ENCODE measurements around the gene RACK1.

The RACK1 gene

DNA sequence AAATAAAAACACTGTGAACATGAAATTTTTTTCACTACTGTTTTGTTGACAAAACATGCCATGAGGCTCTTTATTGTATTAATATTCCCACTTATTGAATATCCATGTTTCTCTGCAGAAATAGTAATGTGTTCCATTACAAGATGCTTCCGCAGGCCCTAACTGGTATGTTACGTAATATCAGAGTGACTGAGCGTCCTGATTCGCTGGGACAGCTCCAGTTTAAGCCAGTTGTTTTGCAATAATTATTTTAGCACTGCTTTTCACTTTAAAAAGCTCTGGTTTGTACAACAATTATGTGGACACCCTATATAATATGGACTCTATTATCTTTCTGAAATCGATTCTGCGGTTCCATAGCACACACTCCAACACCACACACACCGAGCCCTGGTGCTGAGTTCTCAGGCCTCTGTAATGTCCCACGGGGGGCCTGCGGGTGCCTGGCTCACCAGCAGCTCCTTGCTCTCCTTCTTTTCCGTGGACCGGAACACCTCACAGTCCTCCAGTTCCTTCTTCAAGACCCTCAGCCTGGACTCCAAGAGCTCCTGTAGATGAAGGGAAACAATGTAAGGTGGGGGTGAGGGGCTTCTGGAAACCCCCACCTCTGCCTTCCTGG lies 40.5 kb downstream of the RACK1 start:
- no peak overlapping the region for H3K4me3 ChIP-seq (replicated peaks; ENCODE audit: low read depth, low read length)
- TF ChIP-seq, protein P1, sequence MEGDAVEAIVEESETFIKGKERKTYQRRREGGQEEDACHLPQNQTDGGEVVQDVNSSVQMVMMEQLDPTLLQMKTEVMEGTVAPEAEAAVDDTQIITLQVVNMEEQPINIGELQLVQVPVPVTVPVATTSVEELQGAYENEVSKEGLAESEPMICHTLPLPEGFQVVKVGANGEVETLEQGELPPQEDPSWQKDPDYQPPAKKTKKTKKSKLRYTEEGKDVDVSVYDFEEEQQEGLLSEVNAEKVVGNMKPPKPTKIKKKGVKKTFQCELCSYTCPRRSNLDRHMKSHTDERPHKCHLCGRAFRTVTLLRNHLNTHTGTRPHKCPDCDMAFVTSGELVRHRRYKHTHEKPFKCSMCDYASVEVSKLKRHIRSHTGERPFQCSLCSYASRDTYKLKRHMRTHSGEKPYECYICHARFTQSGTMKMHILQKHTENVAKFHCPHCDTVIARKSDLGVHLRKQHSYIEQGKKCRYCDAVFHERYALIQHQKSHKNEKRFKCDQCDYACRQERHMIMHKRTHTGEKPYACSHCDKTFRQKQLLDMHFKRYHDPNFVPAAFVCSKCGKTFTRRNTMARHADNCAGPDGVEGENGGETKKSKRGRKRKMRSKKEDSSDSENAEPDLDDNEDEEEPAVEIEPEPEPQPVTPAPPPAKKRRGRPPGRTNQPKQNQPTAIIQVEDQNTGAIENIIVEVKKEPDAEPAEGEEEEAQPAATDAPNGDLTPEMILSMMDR (IDR thresholded peaks at IDR 0.05; ENCODE audit: low read depth, low read length, missing control alignments) = no peak

DNA sequence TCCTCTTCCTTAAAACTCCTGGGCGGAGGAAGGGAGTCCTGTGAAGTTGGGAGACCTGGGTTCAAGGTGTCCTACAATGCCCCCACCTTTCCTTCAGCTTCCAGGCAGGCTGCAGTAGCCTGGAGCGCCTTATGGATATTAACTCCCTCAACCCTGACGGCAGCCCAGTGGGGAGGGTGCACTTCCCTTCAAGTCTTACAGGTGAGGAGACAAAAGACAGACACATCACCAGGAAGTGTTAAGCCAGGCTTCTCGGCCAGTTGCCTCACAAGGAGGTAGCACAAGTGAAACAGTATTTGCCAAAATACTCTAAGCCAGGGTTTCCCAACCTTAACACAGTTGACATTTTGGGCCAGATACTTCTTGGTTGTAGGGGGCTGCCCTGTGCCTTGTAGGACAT lies 42.9 kb downstream of the RACK1 start:
- no peak overlapping the region for H3K4me3 ChIP-seq (replicated peaks; ENCODE audit: low read depth, low read length)
- TF ChIP-seq, protein P1 (IDR thresholded peaks at IDR 0.05; ENCODE audit: low read depth, low read length, missing control alignments) = no peak
- DNase-seq (ENCODE audit: extremely low read depth, low read depth) = no peak

More for the DNA sequence above, 40.5 kb downstream of the RACK1 start:
- no peak for DNase-seq (ENCODE audit: extremely low read depth, low read depth)

DNA sequence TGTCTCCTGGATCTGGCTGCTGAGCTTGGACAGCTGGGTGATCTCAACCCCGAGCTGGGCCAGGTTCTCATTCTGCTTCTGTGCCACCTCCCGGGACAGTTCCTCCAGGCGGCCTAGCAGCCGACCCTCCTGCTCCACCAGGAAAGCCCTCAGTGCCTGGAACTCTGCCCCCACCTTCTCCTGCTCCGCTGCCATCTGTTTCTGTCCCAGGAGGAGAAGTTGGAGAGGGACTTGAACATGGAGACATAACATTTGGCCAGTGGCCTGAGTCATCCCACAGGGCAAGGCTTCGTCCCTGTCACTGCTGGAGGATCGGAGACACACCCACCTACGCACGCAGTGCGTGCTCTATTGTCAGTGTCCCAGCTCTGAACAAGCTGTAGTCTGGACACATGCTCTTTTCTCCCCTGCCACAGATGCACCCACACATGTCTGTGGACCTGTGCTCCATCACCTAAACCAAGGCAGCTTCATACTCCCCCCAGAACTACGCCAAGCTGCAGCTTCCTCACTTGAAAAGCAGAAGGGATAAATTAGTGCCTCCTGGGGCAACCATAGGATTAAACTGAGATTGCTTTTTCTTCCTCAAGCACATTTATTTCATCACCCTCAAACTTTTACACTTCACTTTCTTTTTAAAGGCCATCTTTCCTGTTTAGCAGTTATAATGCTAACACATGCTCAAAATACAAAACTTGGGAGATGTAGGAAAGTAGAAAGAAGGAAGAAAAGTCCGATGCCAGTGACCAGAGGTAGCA lies 43.6 kb downstream of the RACK1 start:
- no peak for DNase-seq (ENCODE audit: extremely low read depth, low read depth)
- no peak overlapping the region for H3K4me3 ChIP-seq (replicated peaks; ENCODE audit: low read depth, low read length)
- TF ChIP-seq, protein P1 (IDR thresholded peaks at IDR 0.05; ENCODE audit: low read depth, low read length, missing control alignments) = no peak

DNA sequence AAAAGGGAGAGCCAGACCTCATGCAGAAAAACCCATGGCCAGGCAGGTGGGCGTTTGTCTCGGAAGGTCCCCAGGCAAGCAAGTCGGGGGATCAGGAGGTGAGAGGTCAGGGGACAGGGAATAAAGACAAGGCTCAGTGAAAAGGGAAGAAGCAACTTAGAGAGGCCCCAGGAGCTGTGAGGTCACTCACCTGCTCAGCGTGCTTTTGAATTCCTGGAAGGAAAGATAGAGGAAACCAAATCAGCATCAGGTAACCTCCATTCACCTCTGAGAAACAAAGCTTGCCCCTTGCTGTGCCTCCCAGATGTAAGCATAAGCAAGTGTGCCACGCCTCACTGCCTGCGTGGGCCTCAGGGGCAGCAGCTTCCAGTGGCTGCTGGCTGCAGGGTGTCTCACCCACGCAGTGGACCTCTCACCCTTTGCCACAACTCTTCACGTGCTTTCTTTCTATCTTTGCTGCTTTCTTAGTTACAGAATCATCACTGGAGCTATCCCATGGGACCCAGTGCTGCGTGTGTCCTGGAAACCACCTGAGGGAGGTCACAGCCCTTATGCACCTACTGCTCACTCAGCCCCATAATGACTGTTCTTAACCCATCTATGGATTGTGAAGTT lies 44.7 kb downstream of the RACK1 start:
- DNase-seq (ENCODE audit: extremely low read depth, low read depth) = no peak
- TF ChIP-seq, protein P1 (IDR thresholded peaks at IDR 0.05; ENCODE audit: low read depth, low read length, missing control alignments) = no peak
- H3K4me3 ChIP-seq (replicated peaks; ENCODE audit: low read depth, low read length) = no peak overlapping the region

DNA sequence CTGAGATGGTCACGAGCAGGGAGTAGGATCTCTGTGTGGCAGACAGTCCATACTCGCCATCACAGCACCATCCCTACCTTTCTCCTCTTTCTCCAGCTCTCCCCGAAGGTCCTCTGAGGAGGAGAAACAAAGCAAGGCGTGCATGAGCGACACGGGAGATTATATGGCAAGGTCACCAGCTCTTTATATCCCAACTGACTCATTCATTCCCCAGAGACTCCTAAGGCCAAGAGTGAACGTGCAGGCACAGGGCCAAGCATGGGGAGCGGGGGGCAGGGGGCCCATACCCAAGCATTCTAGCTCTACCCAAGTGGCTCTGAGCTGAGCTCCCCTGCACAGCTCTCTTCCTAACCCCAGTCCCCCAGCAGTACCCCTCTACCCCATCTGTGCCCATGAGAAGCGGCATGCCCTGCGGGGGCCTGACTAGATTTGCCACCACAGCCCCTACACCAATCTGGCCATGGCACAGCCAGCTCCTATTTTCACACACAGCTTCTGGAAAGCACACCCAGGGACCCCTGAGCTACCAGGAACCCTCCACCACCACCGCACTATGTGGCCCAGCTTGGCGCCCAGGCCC lies 45.5 kb downstream of the RACK1 start:
- no peak for DNase-seq (ENCODE audit: extremely low read depth, low read depth)
- TF ChIP-seq, protein P1 (IDR thresholded peaks at IDR 0.05; ENCODE audit: low read depth, low read length, missing control alignments) = no peak
- no peak overlapping the region for H3K4me3 ChIP-seq (replicated peaks; ENCODE audit: low read depth, low read length)

DNA sequence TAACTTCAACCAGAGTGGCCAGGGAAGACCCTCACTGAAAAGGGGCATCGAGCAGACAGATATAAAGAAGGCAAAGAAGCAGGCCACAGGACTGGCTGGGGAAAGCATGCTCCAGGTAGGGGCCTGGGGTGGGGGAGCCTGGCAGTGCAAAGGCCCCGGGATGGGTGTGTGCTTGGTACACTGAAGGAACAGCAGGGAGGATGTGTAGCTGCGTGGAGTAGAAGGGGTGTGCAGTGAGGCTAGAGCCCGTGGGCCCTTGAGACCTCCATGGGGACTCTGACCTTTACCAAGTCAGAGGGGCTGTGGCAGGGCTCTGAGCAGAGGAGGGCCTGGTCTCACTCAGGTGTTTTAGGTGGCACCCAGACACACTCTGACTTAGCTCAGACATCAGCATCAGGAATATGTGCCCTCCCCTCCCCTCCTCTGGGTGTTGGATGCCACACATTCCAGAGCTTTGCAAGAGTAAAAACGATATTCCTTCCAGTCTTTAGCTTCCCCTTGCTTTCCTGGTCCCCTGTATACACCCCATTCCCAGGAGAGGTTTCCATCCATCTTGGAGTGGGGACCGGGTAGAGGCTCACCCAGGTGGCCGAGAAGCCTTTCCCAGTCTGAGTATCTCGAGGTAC lies 46.3 kb downstream of the RACK1 start:
- no peak for DNase-seq (ENCODE audit: extremely low read depth, low read depth)
- no peak overlapping the region for H3K4me3 ChIP-seq (replicated peaks; ENCODE audit: low read depth, low read length)
- TF ChIP-seq, protein P1 (IDR thresholded peaks at IDR 0.05; ENCODE audit: low read depth, low read length, missing control alignments) = no peak

Data from HFF-Myc (cell line).